ENCODE data around the gene SHKBP1. TPM values are rescaled to one million over a fixed set of nuclear protein-coding genes. Genes with fewer than 3 reads are reported as not detected.
"Not testable (repeated sequence)": the region's sequence is repeated elsewhere in the genome, so short reads cannot be mapped to it uniquely, and the experiment has no call there.

The SHKBP1 gene
- total RNA-seq, 2 donors from 2014 or later, result 23.5 to 24.4 TPM

DNA sequence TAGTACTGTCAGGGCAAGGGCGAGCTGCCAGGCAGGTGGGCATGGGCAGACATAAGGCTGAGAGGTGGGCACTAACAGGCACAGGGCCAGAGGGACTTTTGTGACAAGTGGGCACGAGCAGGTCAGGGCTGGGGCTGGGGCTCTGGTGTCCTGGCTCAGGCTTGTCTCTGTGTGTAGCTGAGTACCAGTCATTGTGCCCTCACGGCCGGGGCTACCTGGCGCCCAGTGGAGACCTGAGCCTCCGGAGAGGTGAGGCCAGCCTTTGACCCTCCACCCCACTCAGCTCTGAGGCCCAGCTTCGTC, 46.1 kb downstream of the SHKBP1 start:
- ATAC-seq, result no peak
- no peak for DNase-seq
- intact Hi-C loops (cut with DNase I), result no loop called here

DNA sequence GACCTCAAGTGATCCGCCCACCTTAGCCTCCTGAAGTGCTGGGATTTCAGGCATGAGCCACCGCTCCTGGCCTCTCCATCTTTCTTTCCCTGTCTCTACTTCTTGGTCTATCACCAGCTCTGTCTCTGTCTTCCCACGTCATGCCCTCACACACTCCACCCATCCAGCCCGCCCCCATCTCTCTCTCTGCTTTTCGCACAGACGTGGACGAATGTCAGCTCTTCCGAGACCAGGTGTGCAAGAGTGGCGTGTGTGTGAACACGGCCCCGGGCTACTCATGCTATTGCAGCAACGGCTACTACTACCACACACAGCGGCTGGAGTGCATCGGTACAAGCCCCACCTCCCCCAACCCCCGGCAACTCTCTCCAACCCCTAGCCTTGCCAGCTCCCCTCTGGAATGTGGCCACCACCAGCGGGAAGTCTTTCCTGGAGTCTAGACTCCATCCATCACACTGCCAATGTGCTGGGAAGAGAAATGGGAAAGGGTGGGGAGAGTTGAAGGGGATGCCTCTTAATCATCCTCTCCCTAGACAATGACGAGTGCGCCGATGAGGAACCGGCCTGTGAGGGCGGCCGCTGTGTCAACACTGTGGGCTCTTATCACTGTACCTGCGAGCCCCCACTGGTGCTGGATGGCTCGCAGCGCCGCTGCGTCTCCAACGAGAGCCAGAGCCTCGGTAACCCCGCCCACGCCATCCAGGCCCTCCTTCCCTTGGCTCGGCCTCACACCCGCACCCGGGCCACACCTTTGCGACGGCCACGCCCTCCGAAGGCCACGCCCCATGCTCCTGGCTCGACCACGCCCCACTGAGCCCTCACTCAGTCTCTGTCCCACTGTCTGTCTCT, 47.0 kb downstream of the SHKBP1 start:
- peak; percentile 59 for DNase-seq
- intact Hi-C loops (cut with DNase I), result no loop called here
- ATAC-seq, result peak; percentile 19 to 62

- ATAC-seq; intact Hi-C loops (cut with DNase I); DNase-seq: not testable (repeated sequence)
Measured at GRCh38 chr19:40624369-40625153, 47.9 kb downstream of the SHKBP1 start.

DNA sequence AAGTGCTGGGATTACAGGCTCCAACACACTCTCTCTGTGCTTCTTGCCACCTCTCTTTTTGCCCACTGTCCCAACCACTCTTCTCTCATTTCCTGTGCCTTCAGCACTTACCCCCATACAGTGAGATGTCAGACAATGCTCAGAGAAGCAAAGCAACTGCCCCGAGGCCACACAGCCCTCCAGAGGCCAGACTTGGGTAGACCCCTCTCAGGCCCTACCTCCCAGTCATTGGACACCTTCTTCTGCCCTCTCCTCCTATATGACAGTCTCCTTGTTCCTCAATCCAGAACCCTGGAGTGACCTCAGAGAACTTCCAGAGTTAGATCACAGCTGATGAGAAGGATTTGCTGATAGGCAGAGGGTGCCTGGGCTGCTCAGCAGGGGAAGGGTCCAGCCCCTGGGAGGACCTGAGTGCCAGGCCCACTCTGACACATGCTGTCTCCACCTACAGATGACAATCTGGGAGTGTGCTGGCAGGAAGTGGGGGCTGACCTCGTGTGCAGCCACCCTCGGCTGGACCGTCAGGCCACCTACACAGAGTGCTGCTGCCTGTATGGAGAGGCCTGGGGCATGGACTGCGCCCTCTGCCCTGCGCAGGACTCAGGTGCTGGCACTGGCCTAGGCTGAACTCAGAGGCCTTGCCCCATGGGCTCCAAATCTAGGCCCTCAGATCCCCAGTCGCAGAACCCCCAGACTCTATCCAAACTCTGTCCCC, 48.9 kb downstream of the SHKBP1 start:
- ATAC-seq (no peak), DNase-seq (no peak)
- intact Hi-C loops (cut with DNase I), result no loop called here

DNA sequence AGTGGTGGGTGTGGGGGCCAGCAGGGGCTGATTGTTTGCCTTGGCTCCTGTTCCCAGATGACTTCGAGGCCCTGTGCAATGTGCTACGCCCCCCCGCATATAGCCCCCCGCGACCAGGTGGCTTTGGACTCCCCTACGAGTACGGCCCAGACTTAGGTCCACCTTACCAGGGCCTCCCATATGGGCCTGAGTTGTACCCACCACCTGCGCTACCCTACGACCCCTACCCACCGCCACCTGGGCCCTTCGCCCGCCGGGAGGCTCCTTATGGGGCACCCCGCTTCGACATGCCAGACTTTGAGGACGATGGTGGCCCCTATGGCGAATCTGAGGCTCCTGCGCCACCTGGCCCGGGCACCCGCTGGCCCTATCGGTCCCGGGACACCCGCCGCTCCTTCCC, 50.2 kb downstream of the SHKBP1 start:
- DNase-seq (no peak), ATAC-seq (no peak)
- intact Hi-C loops (cut with DNase I), result no loop called here

DNA sequence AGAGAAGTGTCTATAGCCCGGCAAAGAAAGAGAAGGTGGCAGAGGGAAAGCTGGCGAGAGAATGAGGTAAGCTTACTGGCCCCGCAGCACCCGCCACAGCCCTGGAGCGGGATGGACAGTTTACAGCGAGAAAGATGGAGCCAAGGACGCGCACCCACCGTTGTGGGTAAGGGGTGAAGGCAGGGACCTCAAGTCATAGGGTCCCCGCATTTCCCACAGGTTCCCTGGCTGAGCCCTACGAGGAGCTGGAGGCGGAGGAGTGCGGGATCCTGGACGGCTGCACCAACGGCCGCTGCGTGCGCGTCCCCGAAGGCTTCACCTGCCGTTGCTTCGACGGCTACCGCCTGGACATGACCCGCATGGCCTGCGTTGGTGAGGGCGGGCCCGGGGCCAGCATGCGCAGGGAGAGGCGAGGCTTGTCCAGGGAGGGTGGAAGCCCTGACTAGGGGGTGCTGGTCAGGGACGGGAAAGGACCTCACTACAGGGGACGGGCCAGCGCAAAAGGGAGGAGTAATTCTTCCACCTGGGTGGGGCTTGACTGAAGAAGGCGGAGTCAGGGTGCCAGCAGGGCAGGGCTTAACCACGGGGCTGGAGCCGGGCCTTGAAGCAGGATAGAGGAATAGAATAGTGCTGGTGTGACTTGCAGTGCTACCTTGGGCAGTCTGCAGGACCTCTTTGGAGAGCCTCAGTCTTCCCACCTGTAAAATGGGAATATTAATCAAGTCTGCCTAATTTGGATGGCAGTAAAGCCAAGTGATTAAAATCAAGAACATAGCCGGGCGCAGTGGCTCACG, 51.0 kb downstream of the SHKBP1 start:
- intact Hi-C loops (cut with DNase I), result no loop called here
- DNase-seq (no peak), ATAC-seq (peak in 1 of 2 donors; percentile 7)

GRCh38 chr19:40629346-40629745, 52.7 kb downstream of the SHKBP1 start:
- intact Hi-C loops (cut with DNase I), result no loop called here
- ATAC-seq, result no peak
- DNase-seq, result no peak

DNA sequence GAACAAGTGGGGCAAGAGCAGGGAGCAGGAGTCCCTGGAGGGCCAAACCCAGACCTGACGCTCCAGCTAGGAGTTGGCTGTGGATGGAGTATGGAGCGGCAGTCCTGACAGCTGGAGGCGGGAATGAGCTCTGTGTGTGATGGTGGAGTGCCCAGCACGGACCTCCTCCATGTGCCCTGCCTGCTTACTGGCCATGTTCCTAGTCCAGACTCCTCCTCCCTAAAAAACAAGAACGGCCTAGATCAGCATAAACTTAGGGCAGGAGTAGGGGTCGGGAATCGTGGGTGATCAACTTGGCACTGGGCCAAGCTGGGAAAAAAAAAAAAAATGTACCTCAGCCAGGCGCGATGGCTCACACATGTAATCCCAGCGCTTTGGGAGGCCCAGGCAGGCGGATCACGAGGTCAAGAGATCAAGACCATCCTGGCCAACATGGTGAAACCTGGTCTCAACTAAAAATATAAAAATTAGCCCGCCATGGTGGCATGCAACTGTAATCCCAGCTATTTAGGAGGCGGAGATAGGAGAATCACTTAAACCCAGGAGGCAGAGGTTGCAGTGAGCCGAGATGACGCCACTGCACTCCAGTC, 54.0 kb downstream of the SHKBP1 start:
- intact Hi-C loops (cut with DNase I), result loop anchor here in 1 of 2 donors (10.0 kb wide), 1 partner anchor 96 kb away; no protein-coding TSS in a partner anchor
- no peak for ATAC-seq
- DNase-seq, result no peak

- intact Hi-C loops (cut with DNase I), result loop anchor here in 1 of 2 donors (10.0 kb wide), 1 partner anchor 98 kb away; no protein-coding TSS in a partner anchor
- no peak for DNase-seq
- ATAC-seq, result no peak
Measured at GRCh38 chr19:40632311-40633036, 55.8 kb downstream of the SHKBP1 start.

DNA sequence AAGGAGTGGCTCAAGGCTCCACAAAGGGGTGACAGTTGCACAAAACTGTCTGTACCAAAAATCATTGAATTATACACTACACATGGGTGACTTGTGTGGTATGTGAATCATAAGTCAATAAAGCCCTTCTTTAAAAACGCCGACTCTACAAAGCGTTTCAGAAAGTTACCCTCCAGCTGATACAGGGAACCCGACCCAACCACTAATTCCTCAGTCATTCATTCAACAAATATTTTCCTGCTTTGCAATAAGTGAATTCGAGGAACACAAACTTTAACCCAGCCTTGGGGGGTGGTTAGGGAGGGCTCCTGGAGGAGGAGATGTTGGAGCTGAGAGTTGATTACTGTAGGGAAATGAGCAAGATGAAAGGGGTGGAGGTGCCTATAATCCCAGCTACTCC, 56.5 kb downstream of the SHKBP1 start:
- intact Hi-C loops (cut with DNase I), result loop anchor here in 1 of 2 donors (10.0 kb wide), 1 partner anchor 98 kb away; no protein-coding TSS in a partner anchor
- DNase-seq (no peak), ATAC-seq (no peak)

DNA sequence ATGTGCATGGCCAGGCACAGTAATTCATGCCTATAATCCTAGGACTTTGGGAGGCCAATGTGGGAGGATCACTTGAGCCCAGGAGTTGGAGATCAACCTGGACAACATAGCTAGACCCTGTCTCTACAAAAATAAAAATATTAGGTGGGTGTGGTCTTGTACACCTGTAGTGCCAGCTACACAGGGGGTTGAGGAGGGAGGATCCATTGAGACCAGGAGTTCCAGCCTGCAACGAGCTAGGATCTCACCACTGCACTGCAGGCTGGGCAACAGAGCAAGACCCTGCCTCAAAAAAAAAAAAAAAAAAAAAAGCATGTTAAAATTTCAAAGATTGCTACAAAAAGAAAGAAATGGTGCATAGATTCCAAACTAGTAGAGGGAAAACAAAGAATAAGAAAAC, 61.7 kb downstream of the SHKBP1 start:
- ATAC-seq (no peak), DNase-seq (no peak)
- intact Hi-C loops (cut with DNase I), result loop anchor here in 1 of 2 donors (10.0 kb wide), 1 partner anchor 104 kb away; no protein-coding TSS in a partner anchor

DNA sequence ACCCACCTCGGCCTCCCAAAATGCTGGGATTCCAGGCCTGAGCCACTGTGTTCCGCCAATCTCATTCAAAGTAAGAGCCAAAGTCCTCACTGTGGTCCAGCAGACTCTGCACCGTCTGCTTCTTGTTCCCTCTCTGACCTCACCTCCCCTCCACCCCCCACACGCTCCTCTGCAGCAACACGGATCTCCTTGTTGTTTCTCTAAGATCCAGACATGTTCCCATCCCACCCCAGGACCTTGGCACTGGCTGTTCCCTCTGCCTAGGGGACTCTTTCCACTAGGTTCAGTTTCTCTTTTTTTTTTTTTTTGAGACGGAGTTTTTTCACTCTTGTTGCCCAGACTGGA, 62.9 kb downstream of the SHKBP1 start:
- peak; percentile 24 to 48 for ATAC-seq
- intact Hi-C loops (cut with DNase I), result loop anchor here in 1 of 2 donors (10.0 kb wide), 1 partner anchor 105 kb away; no protein-coding TSS in a partner anchor

GRCh38 chr19:40640744-40641143, 64.1 kb downstream of the SHKBP1 start:
- DNase-seq (no peak), ATAC-seq (peak; percentile 55 to 61)
- intact Hi-C loops (cut with DNase I), result no loop called here

More for the DNA sequence above, 62.9 kb downstream of the SHKBP1 start:
- DNase-seq, result no peak

Other genes starting within 250 kb of the SHKBP1 start
- 100 to 1,000 TPM in 1 of 2 donors, 10 to 100 TPM in 1; 96.5 to 127 TPM for gene C19orf47, start 228.5 kb upstream of the SHKBP1 start, total RNA-seq
- 100 to 1,000 TPM; 193 to 202 TPM for gene PLD3, start 228.2 kb upstream of the SHKBP1 start, total RNA-seq
- gene HIPK4, start 186.7 kb upstream of the SHKBP1 start, total RNA-seq, result under 1 TPM; 0.09 to 0.10 TPM
- 1 to 10 TPM; 2.8 to 3.6 TPM for gene PRX, start 163.5 kb upstream of the SHKBP1 start, total RNA-seq
- 10 to 100 TPM in 1 of 2 donors, 1 to 10 TPM in 1; 9.4 to 17.0 TPM for gene SERTAD1, start 150.9 kb upstream of the SHKBP1 start, total RNA-seq
- 10 to 100 TPM; 29.1 to 41.2 TPM for gene SERTAD3, start 132.5 kb upstream of the SHKBP1 start, total RNA-seq
- 100 to 1,000 TPM in 1 of 2 donors, 10 to 100 TPM in 1; 72.7 to 112 TPM for gene BLVRB, start 111.1 kb upstream of the SHKBP1 start, total RNA-seq
- 1 to 10 TPM; 3.4 to 4.8 TPM for gene SPTBN4, start 109.9 kb upstream of the SHKBP1 start, total RNA-seq
- gene LTBP4, start 24.5 kb downstream of the SHKBP1 start, total RNA-seq, result 100 to 1,000 TPM; 272 to 361 TPM
- gene NUMBL, start 113.8 kb downstream of the SHKBP1 start, total RNA-seq, result 10 to 100 TPM; 17.6 to 24.6 TPM
- 10 to 100 TPM; 20.1 to 32.0 TPM for gene COQ8B, start 140.0 kb downstream of the SHKBP1 start, total RNA-seq
- 10 to 100 TPM; 12.4 to 17.6 TPM for gene ITPKC, start 140.2 kb downstream of the SHKBP1 start, total RNA-seq
- 1 to 10 TPM; 4.2 to 6.2 TPM for gene ACTMAP, start 173.6 kb downstream of the SHKBP1 start, total RNA-seq
- gene SNRPA, start 174.3 kb downstream of the SHKBP1 start, total RNA-seq, result 10 to 100 TPM; 23.1 to 34.9 TPM
- 1 to 10 TPM in 1 of 2 donors, under 1 TPM in 1; 0.97 to 1.8 TPM for gene MIA, start 198.6 kb downstream of the SHKBP1 start, total RNA-seq
- gene RAB4B, start 201.4 kb downstream of the SHKBP1 start, total RNA-seq, result 10 to 100 TPM; 15.9 to 17.5 TPM
- 10 to 100 TPM; 66.7 to 67.5 TPM for gene EGLN2, start 222.3 kb downstream of the SHKBP1 start, total RNA-seq

All from left cardiac atrium (tissue), 4 donors.